Measurements from ENCODE around the gene SOX6.

DNA sequence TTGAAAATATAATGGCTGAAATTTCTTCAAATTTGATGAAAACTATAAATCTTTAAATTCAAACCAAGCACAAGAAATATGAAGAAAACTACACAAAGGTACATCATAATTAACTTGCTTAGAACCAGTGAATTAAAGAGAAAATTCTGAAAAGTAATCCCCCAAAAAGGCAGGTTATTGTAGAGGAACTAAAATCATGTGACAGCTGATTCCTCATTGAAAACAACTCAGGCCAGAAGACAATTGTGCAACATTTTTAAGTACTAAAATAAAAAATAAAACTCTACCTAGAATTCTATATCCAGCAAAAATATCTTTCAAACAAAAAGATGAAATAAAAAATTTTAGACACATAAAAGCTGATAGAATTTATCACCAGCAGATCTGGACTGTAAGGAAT is 90.3 kb downstream of the SOX6 start:
- TF ChIP-seq CTCF (IDR thresholded peaks at IDR 0.05) (no peak), EZH2phosphoT487 (IDR thresholded peaks at IDR 0.05) (no peak), EZH2 (IDR thresholded peaks at IDR 0.05) (no peak)
